Astrocyte of the spinal cord (primary cell): ENCODE results near the gene CBLC.
"Not testable (repeated sequence)": the region's sequence is repeated elsewhere in the genome, so short reads cannot be mapped to it uniquely, and the experiment has no call there.

Source experiments
- DNase-seq: peaks from one replicate; pipeline ENCODE4 v3.0.0; 2011; ENCODE audit warnings: low read depth, low spot score
- H3K4me3 ChIP-seq: 2 replicates; pipeline ENCODE4 v1.5.1; 2011; ENCODE audit warnings: low read depth, mild to moderate bottlenecking, low read length, moderate library complexity
- in situ Hi-C: cut with HindIII; loops from 2 replicates; pipeline ENCODE4 v1.10.0; 2017; ENCODE audit warnings: low sequenced_read_pairs
- TF ChIP-seq, protein P1 (sequence below): IDR thresholded peaks from 2 replicates; pipeline ENCODE4 v1.5.1; 2012; ENCODE audit warnings: low read depth, mild to moderate bottlenecking, low read length, inconsistent platforms

Gene CBLC

DNA sequence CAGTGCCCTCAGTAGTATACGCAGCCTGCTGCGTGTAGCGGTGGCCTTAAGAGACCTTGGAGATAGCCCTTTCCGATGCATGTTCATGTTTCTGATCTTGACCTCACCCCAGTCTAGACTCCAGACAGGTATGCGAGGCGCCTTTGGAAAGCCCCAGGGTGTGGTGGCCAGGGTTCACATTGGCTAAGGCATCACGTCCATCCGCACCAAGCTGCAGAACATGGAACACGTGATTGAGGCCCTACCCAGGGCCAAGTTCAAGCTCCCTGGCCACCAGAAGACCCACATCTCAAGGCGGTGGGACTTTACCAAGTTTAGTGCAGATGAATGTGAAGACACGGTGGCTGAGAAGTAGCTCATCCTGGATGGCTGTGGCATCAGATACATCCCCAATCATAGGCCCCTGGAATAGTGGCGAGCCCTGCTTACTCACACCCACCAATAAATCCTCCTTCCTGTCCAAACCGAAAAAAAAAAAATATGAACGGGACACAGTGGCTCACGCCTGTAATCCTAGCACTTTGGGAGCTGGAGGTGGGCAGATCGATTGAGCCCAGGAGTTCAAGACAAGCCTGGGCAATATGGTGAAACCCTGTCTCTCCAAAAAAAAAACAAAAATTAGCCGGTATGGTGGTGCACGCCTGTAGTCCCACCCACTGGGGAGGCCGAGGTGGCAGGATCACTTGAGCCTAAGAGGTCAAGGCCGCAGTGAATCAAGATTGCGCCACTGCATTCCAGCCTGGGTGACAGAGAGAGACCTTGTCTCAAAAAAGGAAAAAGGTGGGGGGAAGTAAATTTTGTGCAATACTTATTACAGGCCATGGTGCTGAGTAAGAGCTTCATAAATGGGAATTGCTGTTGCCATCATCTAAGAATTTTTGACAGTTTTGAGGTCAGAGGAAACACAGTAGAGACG, 12.4 kb upstream of the CBLC start:
- in situ Hi-C loops: no loop called here
- TF ChIP-seq, protein P1, sequence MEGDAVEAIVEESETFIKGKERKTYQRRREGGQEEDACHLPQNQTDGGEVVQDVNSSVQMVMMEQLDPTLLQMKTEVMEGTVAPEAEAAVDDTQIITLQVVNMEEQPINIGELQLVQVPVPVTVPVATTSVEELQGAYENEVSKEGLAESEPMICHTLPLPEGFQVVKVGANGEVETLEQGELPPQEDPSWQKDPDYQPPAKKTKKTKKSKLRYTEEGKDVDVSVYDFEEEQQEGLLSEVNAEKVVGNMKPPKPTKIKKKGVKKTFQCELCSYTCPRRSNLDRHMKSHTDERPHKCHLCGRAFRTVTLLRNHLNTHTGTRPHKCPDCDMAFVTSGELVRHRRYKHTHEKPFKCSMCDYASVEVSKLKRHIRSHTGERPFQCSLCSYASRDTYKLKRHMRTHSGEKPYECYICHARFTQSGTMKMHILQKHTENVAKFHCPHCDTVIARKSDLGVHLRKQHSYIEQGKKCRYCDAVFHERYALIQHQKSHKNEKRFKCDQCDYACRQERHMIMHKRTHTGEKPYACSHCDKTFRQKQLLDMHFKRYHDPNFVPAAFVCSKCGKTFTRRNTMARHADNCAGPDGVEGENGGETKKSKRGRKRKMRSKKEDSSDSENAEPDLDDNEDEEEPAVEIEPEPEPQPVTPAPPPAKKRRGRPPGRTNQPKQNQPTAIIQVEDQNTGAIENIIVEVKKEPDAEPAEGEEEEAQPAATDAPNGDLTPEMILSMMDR: no peak
- H3K4me3 ChIP-seq: no peak overlapping the region
- no peak for DNase-seq

GRCh38 chr19:44765949-44766335, 11.7 kb upstream of the CBLC start:
- DNase-seq: no peak
- no peak overlapping the region for H3K4me3 ChIP-seq
- TF ChIP-seq, protein P1: no peak
- in situ Hi-C loops: no loop called here

DNA sequence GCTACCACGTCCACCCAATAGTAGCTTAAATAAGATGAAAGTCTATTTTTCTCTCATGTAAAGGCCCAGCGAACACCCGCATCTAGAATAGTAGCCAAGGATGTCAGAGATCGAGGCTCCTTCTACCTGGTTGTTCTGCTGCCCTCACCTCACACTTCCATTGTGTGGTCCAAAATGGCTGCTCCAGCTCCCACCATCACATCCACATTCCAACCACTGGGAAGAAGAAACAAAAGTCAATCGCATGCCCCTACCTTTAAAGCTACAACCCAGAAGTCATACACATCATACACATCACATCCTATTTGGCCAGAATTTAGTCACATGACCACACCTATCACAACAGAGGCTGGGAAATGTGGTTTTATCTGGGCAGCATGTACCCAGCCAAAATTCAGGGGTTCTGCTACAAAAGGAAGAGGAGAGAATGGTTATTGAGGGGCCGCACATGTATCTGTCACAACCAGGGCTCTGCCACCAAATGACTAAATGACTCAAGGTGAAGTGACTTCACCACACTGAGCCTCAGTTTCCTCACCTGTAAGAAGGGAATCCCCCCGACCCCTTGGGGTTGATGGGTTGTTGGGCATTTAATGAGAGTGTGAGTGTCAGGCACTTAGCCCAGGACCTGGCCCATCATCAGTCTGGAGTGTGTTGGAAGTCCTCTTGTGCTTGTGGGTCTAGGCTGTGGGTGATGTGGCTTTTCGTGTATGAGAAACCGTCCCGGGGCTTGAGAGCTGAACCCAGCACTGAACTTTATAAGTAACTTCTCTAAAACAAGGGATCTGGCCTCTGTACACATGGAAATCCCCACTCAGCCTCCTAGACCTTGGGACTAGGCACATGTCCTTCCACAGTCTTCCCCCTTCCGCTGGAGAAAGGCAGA, 10.2 kb upstream of the CBLC start:
- H3K4me3 ChIP-seq: no peak overlapping the region

DNA sequence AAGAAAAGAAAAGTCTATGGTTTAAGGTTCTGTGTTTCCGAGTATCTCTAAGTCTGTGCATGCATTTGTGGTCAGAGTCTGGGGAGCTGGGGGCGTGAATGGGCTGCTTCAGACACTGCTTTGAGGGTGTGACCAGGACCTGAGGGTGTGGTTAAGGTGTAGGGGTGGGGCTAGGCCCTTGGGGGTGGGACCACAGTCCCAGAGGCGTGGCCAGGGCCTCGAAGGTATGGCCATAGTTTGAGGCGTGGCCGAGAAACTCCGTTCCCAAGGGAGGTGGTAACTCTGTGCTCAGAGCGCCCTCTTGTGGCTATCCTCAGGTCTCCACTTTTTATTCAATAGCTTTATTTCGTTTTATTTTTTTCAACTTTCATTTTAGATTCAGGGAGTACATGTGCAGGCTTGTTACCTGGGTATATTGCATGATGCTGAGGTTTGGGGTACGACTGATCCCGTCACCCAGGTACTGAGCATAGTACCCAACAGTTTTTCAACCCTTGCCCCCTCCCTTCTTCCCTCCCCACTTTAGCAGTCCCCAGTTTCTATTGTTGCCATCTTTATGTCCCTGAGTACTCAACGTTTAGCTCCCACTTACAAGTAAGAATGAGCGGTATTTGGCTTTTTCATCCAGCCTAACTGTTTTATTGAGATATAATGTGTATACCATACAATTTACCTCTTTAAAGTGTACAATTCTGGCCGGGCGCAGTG, 7.0 kb upstream of the CBLC start:
- no peak overlapping the region for H3K4me3 ChIP-seq
- in situ Hi-C loops: no loop called here

More for the DNA sequence above, 10.2 kb upstream of the CBLC start:
- in situ Hi-C loops: no loop called here
- TF ChIP-seq, protein P1: no peak
- no peak for DNase-seq

GRCh38 chr19:44772144-44772543, 5.5 kb upstream of the CBLC start:
- in situ Hi-C loops, DNase-seq, H3K4me3 ChIP-seq: not testable (repeated sequence)

More for the DNA sequence above, 7.0 kb upstream of the CBLC start:
- TF ChIP-seq, protein P1: peak; percentile 72
- peak; percentile 93 for DNase-seq

- no peak overlapping the region for H3K4me3 ChIP-seq
- in situ Hi-C loops: no loop called here
- DNase-seq: no peak
- TF ChIP-seq, protein P1: no peak
Observed at GRCh38 chr19:44772959-44773358, 4.7 kb upstream of the CBLC start.
